Stomach (tissue), 4 donors: ENCODE results near the gene KIF1A.

ENCODE experiments used
- CTCF ChIP-seq, 7 experiments: fragments of 450-650 bp in 4 of 7; fragments of 200-600 bp in 3 of 7; sonication (generic) in 3 of 7; IDR thresholded peaks; one replicate each; pipeline ENCODE4 v1.5.1; 2016 to 2019; ENCODE audit warnings: antibody characterized with exemption in 7 of 7, control low read depth in 2 of 7, mild to moderate bottlenecking in 1 of 7
- EP300 ChIP-seq: sonication (generic); formaldehyde crosslinking; IDR thresholded peaks from one replicate; pipeline ENCODE4 v1.6.1; 2017; ENCODE audit warnings: antibody characterized with exemption
- POLR2A ChIP-seq, 4 donors: fragments of 450-650 bp; IDR thresholded peaks; one replicate each; pipeline ENCODE4 v1.6.1; 2016; ENCODE audit warnings: antibody characterized with exemption in 4 of 4, control low read depth in 2 of 4, mild to moderate bottlenecking in 1 of 4, moderate library complexity in 1 of 4
- POLR2AphosphoS5 ChIP-seq, 3 donors: sonication (generic); formaldehyde crosslinking; IDR thresholded peaks; one replicate each; pipeline ENCODE4 v1.6.1; 2016; ENCODE audit warnings: antibody characterized with exemption in 3 of 3

- TF ChIP-seq POLR2A (IDR thresholded peaks at IDR 0.05) = no peak
- no peak for TF ChIP-seq CTCF (IDR thresholded peaks at IDR 0.05)
- no peak for TF ChIP-seq EP300
- TF ChIP-seq POLR2AphosphoS5 (IDR thresholded peaks at IDR 0.05) = no peak
These were observed 94.3 kb downstream of the KIF1A start for GRCh38 chr2:240725671-240726070.
